GM21515 (cell line): ENCODE results near the gene LRRC38.
"Not testable (repeated sequence)": the region's sequence is repeated elsewhere in the genome, so short reads cannot be mapped to it uniquely, and the experiment has no call there.

Experiments used
- ATAC-seq: cut with Tn5 transposase; IDR thresholded peaks from one replicate; pipeline ENCODE4 v1.9.1; 2021; ENCODE audit not compliant: unreplicated experiment

LRRC38 gene

GRCh38 chr1:13469343-13469742, 44.5 kb downstream of the LRRC38 start:
- no peak for ATAC-seq

GRCh38 chr1:13465515-13465914, 48.3 kb downstream of the LRRC38 start:
- no peak for ATAC-seq

GRCh38 chr1:13462682-13463081, 51.1 kb downstream of the LRRC38 start:
- ATAC-seq: no peak

GRCh38 chr1:13461977-13462376, 51.8 kb downstream of the LRRC38 start:
- ATAC-seq: no peak

- no peak for ATAC-seq
Observed at GRCh38 chr1:13456904-13457532, 56.8 kb downstream of the LRRC38 start.

GRCh38 chr1:13451399-13451965, 62.3 kb downstream of the LRRC38 start:
- no peak for ATAC-seq

GRCh38 chr1:13450204-13450603, 63.6 kb downstream of the LRRC38 start:
- no peak for ATAC-seq

GRCh38 chr1:13443335-13443979, 70.3 kb downstream of the LRRC38 start:
- ATAC-seq: no peak

GRCh38 chr1:13439104-13439783, 74.6 kb downstream of the LRRC38 start:
- not testable (repeated sequence) for ATAC-seq

GRCh38 chr1:13435458-13435857, 78.3 kb downstream of the LRRC38 start:
- ATAC-seq: no peak

- not testable (repeated sequence) for ATAC-seq
Observed at GRCh38 chr1:13433694-13434358, 80.0 kb downstream of the LRRC38 start.

GRCh38 chr1:13432251-13432650, 81.6 kb downstream of the LRRC38 start:
- ATAC-seq: no peak

GRCh38 chr1:13430495-13430894, 83.3 kb downstream of the LRRC38 start:
- ATAC-seq: no peak
